ENCODE data around the gene NUP210.

The NUP210 gene

GRCh38 chr3:13303410-13303809 lies 116.7 kb downstream of the NUP210 start:
- Histone ChIP-seq H3K36me3 (ENCODE audit: insufficient read depth, low read length) (no peaks in the 10 kb centered on the region), H3K4me2 (ENCODE audit: low read depth, low read length, poor library complexity, severe bottlenecking) (no peak overlapping the region), H3K4me3 (ENCODE audit: low read length, poor library complexity, severe bottlenecking) (no peak overlapping the region), H3K27me3 (ENCODE audit: insufficient read depth, low read length, poor library complexity, severe bottlenecking) (no peaks in the 10 kb centered on the region), H2AFZ (ENCODE audit: low read length) (no peak overlapping the region), H3K9ac (ENCODE audit: low read depth, low read length, poor library complexity, severe bottlenecking) (no peak overlapping the region), H3K79me2 (ENCODE audit: insufficient read depth, low read length) (no peaks in the 10 kb centered on the region), H3K9me2 (replicated peaks; ENCODE audit: low read depth, low read length) (no peaks in the 10 kb centered on the region), H3F3A (ENCODE audit: low read depth) (no peaks in the 10 kb centered on the region), H3K9me3 (ENCODE audit: insufficient read depth, low read depth, low read length) (no peaks in the 10 kb centered on the region), H3K4me1 (ENCODE audit: insufficient read depth, low read length, poor library complexity, severe bottlenecking) (peaks cover 35% of the 10 kb centered on the region), H4K20me1 (ENCODE audit: insufficient read depth, low read length, poor library complexity, severe bottlenecking) (no peaks in the 10 kb centered on the region)
- TF ChIP-seq, protein P1, sequence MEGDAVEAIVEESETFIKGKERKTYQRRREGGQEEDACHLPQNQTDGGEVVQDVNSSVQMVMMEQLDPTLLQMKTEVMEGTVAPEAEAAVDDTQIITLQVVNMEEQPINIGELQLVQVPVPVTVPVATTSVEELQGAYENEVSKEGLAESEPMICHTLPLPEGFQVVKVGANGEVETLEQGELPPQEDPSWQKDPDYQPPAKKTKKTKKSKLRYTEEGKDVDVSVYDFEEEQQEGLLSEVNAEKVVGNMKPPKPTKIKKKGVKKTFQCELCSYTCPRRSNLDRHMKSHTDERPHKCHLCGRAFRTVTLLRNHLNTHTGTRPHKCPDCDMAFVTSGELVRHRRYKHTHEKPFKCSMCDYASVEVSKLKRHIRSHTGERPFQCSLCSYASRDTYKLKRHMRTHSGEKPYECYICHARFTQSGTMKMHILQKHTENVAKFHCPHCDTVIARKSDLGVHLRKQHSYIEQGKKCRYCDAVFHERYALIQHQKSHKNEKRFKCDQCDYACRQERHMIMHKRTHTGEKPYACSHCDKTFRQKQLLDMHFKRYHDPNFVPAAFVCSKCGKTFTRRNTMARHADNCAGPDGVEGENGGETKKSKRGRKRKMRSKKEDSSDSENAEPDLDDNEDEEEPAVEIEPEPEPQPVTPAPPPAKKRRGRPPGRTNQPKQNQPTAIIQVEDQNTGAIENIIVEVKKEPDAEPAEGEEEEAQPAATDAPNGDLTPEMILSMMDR (conservative IDR thresholded peaks at IDR 0.05; ENCODE audit: low read length): no peak
- TF ChIP-seq EZH2phosphoT487 (IDR thresholded peaks at IDR 0.05; ENCODE audit: borderline replicate concordance): no peak

DNA sequence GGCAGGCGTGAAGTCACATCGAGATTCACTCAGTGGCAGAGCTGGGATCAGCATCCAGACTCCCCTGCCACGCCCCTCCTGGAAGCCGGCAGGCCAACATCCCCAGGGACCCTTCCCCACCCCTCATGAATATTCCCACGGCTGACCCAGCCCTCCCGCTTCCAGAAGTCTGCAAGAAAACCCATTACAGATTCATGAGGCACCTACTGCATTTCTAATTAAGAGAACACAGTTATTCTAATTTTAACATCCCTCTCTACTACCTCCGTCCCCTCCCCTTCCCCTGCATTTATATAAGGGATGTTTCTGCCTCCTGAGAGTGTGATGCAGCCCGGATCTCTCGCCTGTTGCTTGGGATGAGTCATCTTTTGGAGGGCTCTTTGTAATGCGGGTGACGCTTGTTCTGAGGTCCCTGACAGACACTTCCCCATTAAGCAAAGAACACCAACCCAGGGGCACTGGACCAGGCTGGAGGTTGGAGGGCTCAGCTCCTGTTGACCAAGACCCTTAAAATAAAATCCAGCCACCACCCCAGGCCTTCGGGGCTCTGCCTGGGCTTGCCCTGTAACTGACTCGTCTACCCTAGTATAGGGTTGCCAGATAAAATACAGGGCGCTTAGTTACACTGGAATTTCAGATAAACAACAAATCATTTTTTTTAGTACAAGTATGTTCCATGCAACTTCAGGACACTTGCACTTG lies 118.7 kb downstream of the NUP210 start:
- peak overlapping the region; percentile 27 for H3K9ac ChIP-seq (ENCODE audit: low read depth, low read length, poor library complexity, severe bottlenecking)
- no peaks in the 10 kb centered on the region for H3K9me3 ChIP-seq (ENCODE audit: insufficient read depth, low read depth, low read length)
- H3K4me2 ChIP-seq (ENCODE audit: low read depth, low read length, poor library complexity, severe bottlenecking): peak overlapping the region; percentile 10
- H3K36me3 ChIP-seq (ENCODE audit: insufficient read depth, low read length): no peaks in the 10 kb centered on the region
- no peaks in the 10 kb centered on the region for H4K20me1 ChIP-seq (ENCODE audit: insufficient read depth, low read length, poor library complexity, severe bottlenecking)
- H3F3A ChIP-seq (ENCODE audit: low read depth): 0 out of 2 replicates have a peak, but pooled peaks cover 4% of the 10 kb centered on the region
- no peak overlapping the region for H2AFZ ChIP-seq (ENCODE audit: low read length)
- H3K27me3 ChIP-seq (ENCODE audit: insufficient read depth, low read length, poor library complexity, severe bottlenecking): no peaks in the 10 kb centered on the region
- H3K79me2 ChIP-seq (ENCODE audit: insufficient read depth, low read length): no peaks in the 10 kb centered on the region
- no peaks in the 10 kb centered on the region for H3K9me2 ChIP-seq (replicated peaks; ENCODE audit: low read depth, low read length)
- peaks cover 53% of the 10 kb centered on the region for H3K4me1 ChIP-seq (ENCODE audit: insufficient read depth, low read length, poor library complexity, severe bottlenecking)
- H3K4me3 ChIP-seq (ENCODE audit: low read length, poor library complexity, severe bottlenecking): no peak overlapping the region
- TF ChIP-seq, protein P1 (conservative IDR thresholded peaks at IDR 0.05; ENCODE audit: low read length): no peak
- TF ChIP-seq EZH2phosphoT487 (IDR thresholded peaks at IDR 0.05; ENCODE audit: borderline replicate concordance): no peak

GRCh38 chr3:13300546-13301285 lies 119.4 kb downstream of the NUP210 start:
- Histone ChIP-seq H3K4me1 (ENCODE audit: insufficient read depth, low read length, poor library complexity, severe bottlenecking) (peaks cover 59% of the 10 kb centered on the region), H3K4me2 (ENCODE audit: low read depth, low read length, poor library complexity, severe bottlenecking) (peak overlapping the region; percentile 10), H2AFZ (ENCODE audit: low read length) (no peak overlapping the region), H3K27me3 (ENCODE audit: insufficient read depth, low read length, poor library complexity, severe bottlenecking) (no peaks in the 10 kb centered on the region), H3K79me2 (ENCODE audit: insufficient read depth, low read length) (no peaks in the 10 kb centered on the region), H4K20me1 (ENCODE audit: insufficient read depth, low read length, poor library complexity, severe bottlenecking) (no peaks in the 10 kb centered on the region), H3K9ac (ENCODE audit: low read depth, low read length, poor library complexity, severe bottlenecking) (peak overlapping the region; percentile 27), H3F3A (ENCODE audit: low read depth) (0 out of 2 replicates have a peak, but pooled peaks cover 4% of the 10 kb centered on the region), H3K9me2 (replicated peaks; ENCODE audit: low read depth, low read length) (no peaks in the 10 kb centered on the region), H3K4me3 (ENCODE audit: low read length, poor library complexity, severe bottlenecking) (no peak overlapping the region), H3K36me3 (ENCODE audit: insufficient read depth, low read length) (no peaks in the 10 kb centered on the region), H3K9me3 (ENCODE audit: insufficient read depth, low read depth, low read length) (no peaks in the 10 kb centered on the region)
- no peak for TF ChIP-seq EZH2phosphoT487 (IDR thresholded peaks at IDR 0.05; ENCODE audit: borderline replicate concordance)
- TF ChIP-seq, protein P1 (conservative IDR thresholded peaks at IDR 0.05; ENCODE audit: low read length): no peak
